Gastrocnemius medialis (tissue), 4 donors: Measurements from ENCODE around the gene EIF1AX. TPM values are rescaled to one million over a fixed set of nuclear protein-coding genes. Genes with fewer than 3 reads are reported as not detected.
"Not testable (repeated sequence)": the region's sequence is repeated elsewhere in the genome, so short reads cannot be mapped to it uniquely, and the experiment has no call there.

Experiments
- ATAC-seq, 2 donors: fragments of 150-250 bp; one replicate each; pipeline ENCODE4 v1.9.1; 2016
- DNase-seq, 2 donors: peaks; one replicate each; pipeline ENCODE4 v3.0.0-alpha.2; 2019
- H3K27ac ChIP-seq, 4 donors: fragments of 200-600 bp; sonication (generic); 1 replicate in 1 of 4; 2 replicates in 3 of 4; pipeline ENCODE4 v1.5.1; 2016 to 2018; ENCODE audit warnings: mild to moderate bottlenecking in 2 of 4, moderate library complexity in 1 of 4
- H3K27me3 ChIP-seq, 3 donors: fragments of 200-600 bp; sonication (generic) in 2 of 3; 1 replicate in 1 of 3; 2 replicates in 2 of 3; pipeline versions ENCODE4 v1.5.1 to v1.6.0; 2016 to 2019; ENCODE audit warnings: mild to moderate bottlenecking in 1 of 3, moderate library complexity in 1 of 3
- H3K36me3 ChIP-seq, 2 donors: fragments of 200-600 bp; sonication (generic) in 1 of 2; one replicate each; pipeline ENCODE4 v1.5.1; 2017 to 2018
- H3K4me1 ChIP-seq, 2 donors: fragments of 200-600 bp; sonication (generic) in 1 of 2; one replicate each; pipeline ENCODE4 v1.5.1; 2016 to 2017; ENCODE audit warnings: mild to moderate bottlenecking in 2 of 2
- H3K4me3 ChIP-seq, 4 donors: fragments of 200-600 bp; sonication (generic) in 3 of 4; 1 replicate in 1 of 4; 2 replicates in 3 of 4; pipeline ENCODE4 v1.5.1; 2016 to 2019; ENCODE audit warnings: mild to moderate bottlenecking in 2 of 4
- H3K9me3 ChIP-seq, 3 donors: fragments of 200-600 bp; sonication (generic) in 2 of 3; 1 replicate in 1 of 3; 2 replicates in 2 of 3; pipeline ENCODE4 v1.5.1; 2016 to 2019
- POLR2A ChIP-seq, 2 donors: fragments of 450-650 bp; IDR thresholded peaks; one replicate each; pipeline ENCODE4 v1.6.1; 2017; ENCODE audit warnings: antibody characterized with exemption in 2 of 2, mild to moderate bottlenecking in 2 of 2, moderate library complexity in 2 of 2
- in situ Hi-C, 4 donors: fragments of 200-750 bp; cut with MboI; loops; one replicate each; pipeline versions ENCODE4 v1.15.0 to v1.8.0; 2017; ENCODE audit warnings: low sequenced_read_pairs in 4 of 4
- intact Hi-C: fragments of 100-400 bp; cut with DNase I; formaldehyde crosslinking; loops from one replicate; pipeline ENCODE4 v1.15.1; 2023; ENCODE audit warnings: low total_unique reads
- total RNA-seq, 4 donors: library from RNA; depleted of rRNA; stranded (reverse); fragments of >200 nt; gene quantifications; one replicate each; pipeline versions ENCODE4 v1.1.0 to v1.2.3, GENCODE V29; 2016
- TF ChIP-seq, protein P1 (sequence below), 5 experiments: fragments of 450-650 bp in 3 of 5; fragments of 200-600 bp in 2 of 5; sonication (generic) in 2 of 5; IDR thresholded peaks in 4 of 5; conservative IDR thresholded peaks in 1 of 5; 1 replicate in 4 of 5; 2 replicates in 1 of 5; pipeline ENCODE4 v1.5.1; 2016 to 2019; ENCODE audit warnings: antibody characterized with exemption in 5 of 5, mild to moderate bottlenecking in 3 of 5, moderate library complexity in 3 of 5

Gene EIF1AX
- total RNA-seq, 4 donors from 2014 or later = 61.0 to 124 (median 88.9) TPM

DNA sequence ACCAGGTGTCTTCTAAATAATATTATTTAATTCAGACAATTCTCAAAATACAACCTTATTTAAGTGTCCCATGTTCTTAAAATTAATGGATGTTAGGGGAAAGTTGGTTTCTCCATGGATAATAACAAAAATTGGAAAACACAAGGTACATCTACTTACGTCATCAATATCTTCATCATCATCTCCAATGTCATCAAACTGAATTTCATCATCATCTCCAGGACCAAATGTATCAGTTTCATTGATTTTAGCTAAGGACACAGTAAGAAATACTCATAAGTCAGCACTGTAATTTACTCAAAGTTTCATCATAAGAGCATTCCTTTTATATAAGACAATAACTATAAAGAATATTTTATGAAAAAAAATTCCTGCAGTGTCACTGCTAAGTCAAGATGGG lies 11.3 kb downstream of the EIF1AX start:
- DNase-seq = no peak

DNA sequence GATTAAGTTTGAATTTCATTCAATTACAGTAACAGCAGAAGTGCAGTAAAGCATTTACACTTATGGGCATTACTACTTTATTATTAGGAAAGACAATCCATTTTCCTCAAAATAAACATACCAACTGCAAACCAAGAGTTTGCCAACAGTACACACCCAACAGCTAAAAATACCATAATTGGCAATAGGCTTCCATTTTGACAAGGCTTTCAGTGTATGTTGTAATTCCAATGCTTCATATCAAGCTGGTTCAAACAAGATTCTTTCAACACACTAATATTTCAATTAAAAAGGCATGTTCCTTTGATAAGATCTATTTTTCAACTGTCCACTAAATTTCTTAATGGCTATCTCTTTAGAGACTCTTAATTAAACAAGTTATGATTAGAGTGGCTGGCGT lies 12.1 kb downstream of the EIF1AX start:
- Histone ChIP-seq H3K4me1 (no peaks in the 10 kb centered on the region), H3K27ac (no peak overlapping the region), H3K27me3 (no peaks in the 10 kb centered on the region), H3K4me3 (no peak overlapping the region), H3K36me3 (peaks cover 3 to 72% of the 10 kb centered on the region in 2 donors), H3K9me3 (no peaks in the 10 kb centered on the region)
- TF ChIP-seq POLR2A (IDR thresholded peaks at IDR 0.05) = no peak
- TF ChIP-seq, protein P1, sequence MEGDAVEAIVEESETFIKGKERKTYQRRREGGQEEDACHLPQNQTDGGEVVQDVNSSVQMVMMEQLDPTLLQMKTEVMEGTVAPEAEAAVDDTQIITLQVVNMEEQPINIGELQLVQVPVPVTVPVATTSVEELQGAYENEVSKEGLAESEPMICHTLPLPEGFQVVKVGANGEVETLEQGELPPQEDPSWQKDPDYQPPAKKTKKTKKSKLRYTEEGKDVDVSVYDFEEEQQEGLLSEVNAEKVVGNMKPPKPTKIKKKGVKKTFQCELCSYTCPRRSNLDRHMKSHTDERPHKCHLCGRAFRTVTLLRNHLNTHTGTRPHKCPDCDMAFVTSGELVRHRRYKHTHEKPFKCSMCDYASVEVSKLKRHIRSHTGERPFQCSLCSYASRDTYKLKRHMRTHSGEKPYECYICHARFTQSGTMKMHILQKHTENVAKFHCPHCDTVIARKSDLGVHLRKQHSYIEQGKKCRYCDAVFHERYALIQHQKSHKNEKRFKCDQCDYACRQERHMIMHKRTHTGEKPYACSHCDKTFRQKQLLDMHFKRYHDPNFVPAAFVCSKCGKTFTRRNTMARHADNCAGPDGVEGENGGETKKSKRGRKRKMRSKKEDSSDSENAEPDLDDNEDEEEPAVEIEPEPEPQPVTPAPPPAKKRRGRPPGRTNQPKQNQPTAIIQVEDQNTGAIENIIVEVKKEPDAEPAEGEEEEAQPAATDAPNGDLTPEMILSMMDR (IDR thresholded peaks at IDR 0.05 in 4 of 5, conservative IDR thresholded peaks at IDR 0.05 in 1 of 5) = no peak
- intact Hi-C loops (loop anchor here (10.0 kb wide), 1 partner anchor 225 kb away; no protein-coding TSS in a partner anchor), in situ Hi-C loops (loop anchor here in 2 of 4 donors (10.0 kb wide), 1 partner anchor 225 kb away; no protein-coding TSS in a partner anchor)
- ATAC-seq (no peak), DNase-seq (no peak)

More for the DNA sequence above, 11.3 kb downstream of the EIF1AX start:
- no peaks in the 10 kb centered on the region for H3K27me3 ChIP-seq
- no peak overlapping the region for H3K4me3 ChIP-seq
- no peak overlapping the region for H3K27ac ChIP-seq
- no peaks in the 10 kb centered on the region for H3K9me3 ChIP-seq
- peaks cover 3 to 73% of the 10 kb centered on the region in 2 donors for H3K36me3 ChIP-seq
- in situ Hi-C loops (no loop called here), intact Hi-C loops (no loop called here)
- no peak for ATAC-seq
- TF ChIP-seq POLR2A (IDR thresholded peaks at IDR 0.05) = no peak
- TF ChIP-seq, protein P1 (IDR thresholded peaks at IDR 0.05 in 4 of 5, conservative IDR thresholded peaks at IDR 0.05 in 1 of 5) = no peak
- H3K4me1 ChIP-seq = no peaks in the 10 kb centered on the region

DNA sequence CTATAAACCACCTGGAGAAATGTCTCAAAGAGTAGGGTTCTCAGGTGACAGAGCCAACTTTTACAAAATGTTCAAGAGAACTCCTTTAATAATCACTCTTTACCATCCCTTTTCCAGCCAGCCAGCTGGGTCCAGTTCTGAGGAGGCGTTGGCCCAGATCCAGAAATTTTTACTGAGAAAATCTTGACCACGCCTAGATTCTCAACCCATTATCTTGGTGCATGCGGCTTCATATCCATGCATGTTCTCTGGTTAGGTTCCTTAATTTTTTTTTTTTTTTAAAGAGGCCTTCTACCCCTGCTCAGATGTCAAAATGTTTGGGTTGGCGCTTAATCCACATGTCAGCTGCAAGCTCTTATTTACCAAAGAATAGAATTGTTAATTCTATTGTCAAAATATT lies 13.0 kb downstream of the EIF1AX start:
- Histone ChIP-seq H3K4me3 (no peak overlapping the region), H3K9me3 (no peaks in the 10 kb centered on the region), H3K4me1 (no peaks in the 10 kb centered on the region), H3K27me3 (no peaks in the 10 kb centered on the region), H3K36me3 (peaks cover 3 to 67% of the 10 kb centered on the region in 2 donors), H3K27ac (no peak overlapping the region)
- intact Hi-C loops = loop anchor here (10.0 kb wide), 1 partner anchor 224 kb away; no protein-coding TSS in a partner anchor
- DNase-seq (no peak), ATAC-seq (no peak)
- in situ Hi-C loops = loop anchor here in 2 of 4 donors (10.0 kb wide), 1 partner anchor 224 kb away; no protein-coding TSS in a partner anchor
- TF ChIP-seq, protein P1 (IDR thresholded peaks at IDR 0.05 in 4 of 5, conservative IDR thresholded peaks at IDR 0.05 in 1 of 5) = no peak
- no peak for TF ChIP-seq POLR2A (IDR thresholded peaks at IDR 0.05)

DNA sequence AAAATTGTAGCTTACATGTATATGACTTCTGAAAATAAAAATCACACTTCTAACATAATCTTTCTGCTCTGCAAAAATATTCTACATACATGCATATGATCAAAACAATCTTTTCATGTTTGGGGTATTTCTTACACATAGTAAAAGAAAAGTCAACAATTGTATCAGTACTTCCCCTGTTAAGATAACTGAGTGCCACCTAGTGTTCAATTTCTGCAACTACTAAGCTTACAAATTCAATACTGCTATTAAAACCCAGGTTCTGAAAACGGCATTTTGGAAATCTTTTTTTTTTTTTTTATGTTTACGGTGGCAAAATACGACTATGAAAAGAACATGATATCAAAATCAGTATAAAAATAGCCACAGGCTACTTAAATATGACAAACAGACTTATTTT lies 14.2 kb downstream of the EIF1AX start:
- in situ Hi-C loops = loop anchor here in 2 of 4 donors (10.0 kb wide), 1 partner anchor 223 kb away; no protein-coding TSS in a partner anchor
- TF ChIP-seq, protein P1 (IDR thresholded peaks at IDR 0.05 in 4 of 5, conservative IDR thresholded peaks at IDR 0.05 in 1 of 5) = peak in 1 of 5 experiments; percentile 48

DNA sequence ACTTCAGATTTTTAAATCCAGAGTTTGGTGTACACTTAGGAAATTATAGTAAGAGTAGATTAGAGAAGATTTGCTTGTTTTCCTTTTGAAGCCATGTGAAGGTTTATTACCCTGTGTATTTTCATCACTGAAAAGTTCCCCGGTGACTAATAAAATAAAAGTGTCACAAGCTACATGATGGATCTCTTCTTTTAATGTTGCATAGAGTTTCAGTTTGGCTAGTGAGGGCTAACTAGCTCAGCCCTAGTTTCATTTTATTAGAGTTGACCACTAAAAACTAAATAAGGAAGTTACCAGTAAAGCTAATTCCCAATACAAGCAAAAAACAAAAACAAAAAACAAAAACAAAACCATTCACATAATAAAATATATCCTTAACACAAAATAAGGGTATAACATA lies 14.8 kb downstream of the EIF1AX start:
- not testable (repeated sequence) for H3K4me1 ChIP-seq, H3K4me3 ChIP-seq, DNase-seq, H3K27ac ChIP-seq, H3K27me3 ChIP-seq, H3K9me3 ChIP-seq
- in situ Hi-C loops (loop anchor here in 2 of 4 donors (10.0 kb wide), 1 partner anchor 222 kb away; no protein-coding TSS in a partner anchor), intact Hi-C loops (loop anchor here (10.0 kb wide), 1 partner anchor 222 kb away; no protein-coding TSS in a partner anchor)
- ATAC-seq = peak; percentile 83
- H3K36me3 ChIP-seq = peaks cover 0 to 51% of the 10 kb centered on the region in 2 donors

More for the DNA sequence above, 14.2 kb downstream of the EIF1AX start:
- intact Hi-C loops = loop anchor here (10.0 kb wide), 1 partner anchor 223 kb away; no protein-coding TSS in a partner anchor
- ATAC-seq = peak in 1 of 2 donors; percentile 66
- not testable (repeated sequence) for H3K4me1 ChIP-seq, H3K27ac ChIP-seq, H3K27me3 ChIP-seq, DNase-seq, H3K9me3 ChIP-seq, H3K4me3 ChIP-seq
- peaks cover 0 to 57% of the 10 kb centered on the region in 2 donors for H3K36me3 ChIP-seq
